Naive B cell (primary cell): ENCODE measurements around the gene DRD2. TPM values are rescaled to one million over a fixed set of nuclear protein-coding genes. Genes with fewer than 3 reads are reported as not detected.

Experiments
- ATAC-seq, 2 donors: fragments of 150-1000 bp; cut with Tn5 transposase; 2 replicates each; pipeline ENCODE4 v1.10.0; 2021; ENCODE audit warnings: low read depth in 2 of 2, mild to moderate bottlenecking in 2 of 2, moderate library complexity in 2 of 2
- DNase-seq: peaks from one replicate; pipeline ENCODE4 v3.0.0; 2022
- H3K27ac Mint-ChIP-seq, 6 donors: one replicate each; pipeline ENCODE4 v1.8.0; 2020 to 2022; ENCODE audit warnings: mild to moderate bottlenecking in 6 of 6, mixed read lengths in 6 of 6, moderate library complexity in 5 of 6, inconsistent platforms in 2 of 6
- H3K27me3 Mint-ChIP-seq, 3 donors: one replicate each; pipeline ENCODE4 v1.8.0; 2021 to 2022; ENCODE audit warnings: mixed read lengths in 3 of 3, mild to moderate bottlenecking in 1 of 3
- H3K36me3 Mint-ChIP-seq, 2 donors: one replicate each; pipeline ENCODE4 v1.8.0; 2020 to 2022; ENCODE audit warnings: mixed read lengths in 2 of 2, inconsistent platforms in 1 of 2, mild to moderate bottlenecking in 1 of 2
- H3K4me1 Mint-ChIP-seq, 3 donors: one replicate each; pipeline ENCODE4 v1.8.0; 2020 to 2022; ENCODE audit warnings: mixed read lengths in 3 of 3, inconsistent platforms in 1 of 3, mild to moderate bottlenecking in 1 of 3, moderate library complexity in 1 of 3
- H3K4me3 Mint-ChIP-seq, 8 donors: one replicate each; pipeline ENCODE4 v1.8.0; 2020 to 2022; ENCODE audit warnings: mild to moderate bottlenecking in 8 of 8, mixed read lengths in 8 of 8, moderate library complexity in 8 of 8, inconsistent platforms in 2 of 8
- H3K9me3 Mint-ChIP-seq, 7 donors: one replicate each; pipeline ENCODE4 v1.8.0; 2020 to 2022; ENCODE audit warnings: mixed read lengths in 7 of 7, mild to moderate bottlenecking in 5 of 7, inconsistent platforms in 2 of 7, moderate library complexity in 1 of 7
- polyA plus RNA-seq, 6 donors: library from polyadenylated mRNA; unstranded; fragments of 300-500 nt; fragmentation: Illumina TruSeq; gene quantifications; one replicate each; pipeline ENCODE4 v1.2.3, GENCODE V29; 2021; ENCODE audit warnings: low read depth in 6 of 6

The DRD2 gene
- polyA plus RNA-seq, 6 donors from 2014 or later = not detected

- Mint-ChIP-seq H3K27ac (no peak overlapping the region), H3K4me1 (peaks cover 8 to 11% (median 9%) of the 10 kb centered on the region in 3 donors), H3K4me3 (peak overlapping the region in 3 of 8 donors; percentile 45 to 67 (median 53)), H3K27me3 (peaks cover 75 to 82% (median 79%) of the 10 kb centered on the region in 3 donors), H3K36me3 (peaks cover 0 to 6% of the 10 kb centered on the region in 2 donors), H3K9me3 (peaks cover 0 to 6% (median 2%) of the 10 kb centered on the region in 7 donors)
- DNase-seq (no peak), ATAC-seq (no peak)
These were observed 637 bp downstream of the DRD2 start for GRCh38 chr11:113474362-113475159.

DNA sequence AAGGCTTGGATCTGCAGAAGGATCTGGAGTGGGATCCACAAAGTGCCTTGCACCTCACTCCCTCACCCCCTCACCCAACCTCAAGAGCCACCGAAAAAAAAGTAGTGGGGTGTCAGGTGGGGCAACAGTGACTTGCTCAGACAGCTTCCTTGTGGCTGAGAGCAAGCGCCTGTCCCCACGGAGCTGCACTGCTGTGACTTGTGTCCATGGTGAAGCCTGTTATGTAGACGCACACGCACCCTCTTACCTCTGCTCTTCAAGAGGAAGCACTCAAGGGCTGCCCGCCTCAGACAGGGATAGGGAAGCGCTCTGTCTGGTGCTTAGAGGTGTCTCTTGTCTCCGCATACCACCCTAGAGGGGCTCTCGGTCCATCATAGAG, 1.2 kb downstream of the DRD2 start:
- peaks cover 8 to 11% (median 9%) of the 10 kb centered on the region in 3 donors for H3K4me1 Mint-ChIP-seq
- no peak for ATAC-seq
- H3K27me3 Mint-ChIP-seq = peaks cover 72 to 82% (median 77%) of the 10 kb centered on the region in 3 donors
- peaks cover 0 to 6% of the 10 kb centered on the region in 2 donors for H3K36me3 Mint-ChIP-seq
- no peak for DNase-seq
- peak overlapping the region in 3 of 8 donors; percentile 45 to 67 (median 53) for H3K4me3 Mint-ChIP-seq
- H3K9me3 Mint-ChIP-seq = peaks cover 0 to 6% (median 4%) of the 10 kb centered on the region in 7 donors
- H3K27ac Mint-ChIP-seq = no peak overlapping the region

- no peak for ATAC-seq
- H3K36me3 Mint-ChIP-seq = peaks cover 0 to 6% of the 10 kb centered on the region in 2 donors
- peaks cover 8 to 11% (median 9%) of the 10 kb centered on the region in 3 donors for H3K4me1 Mint-ChIP-seq
- peaks cover 0 to 5% (median 4%) of the 10 kb centered on the region in 7 donors for H3K9me3 Mint-ChIP-seq
- no peak overlapping the region for H3K4me3 Mint-ChIP-seq
- peaks cover 58 to 69% (median 65%) of the 10 kb centered on the region in 3 donors for H3K27me3 Mint-ChIP-seq
- no peak for DNase-seq
- no peak overlapping the region for H3K27ac Mint-ChIP-seq
These were observed 2.7 kb downstream of the DRD2 start for GRCh38 chr11:113472471-113472870.

DNA sequence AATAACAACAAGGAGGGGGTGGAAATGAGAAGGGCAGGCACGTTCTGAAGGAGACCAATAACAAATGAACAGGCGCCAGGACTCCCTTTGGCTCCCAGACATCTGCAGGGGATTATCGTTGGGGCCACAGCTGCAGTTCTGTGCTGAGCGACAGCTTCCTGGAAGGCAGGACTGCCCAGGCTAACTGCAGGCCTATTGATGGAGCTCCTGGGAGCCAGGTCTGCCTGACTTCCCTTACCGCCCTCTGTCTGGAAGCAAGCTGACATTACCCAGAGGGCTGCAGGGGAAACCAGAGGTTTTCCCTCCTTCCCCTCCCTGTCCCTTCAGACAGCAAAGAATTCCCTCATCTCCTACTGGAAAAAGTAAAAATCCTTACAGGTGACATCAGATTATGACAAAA, 5.0 kb downstream of the DRD2 start:
- Mint-ChIP-seq H3K4me3 (no peak overlapping the region), H3K4me1 (peaks cover 0 to 4% (median 0%) of the 10 kb centered on the region in 3 donors), H3K27me3 (peaks cover 44 to 53% (median 47%) of the 10 kb centered on the region in 3 donors), H3K27ac (no peak overlapping the region), H3K9me3 (peaks cover 0 to 5% (median 0%) of the 10 kb centered on the region in 7 donors), H3K36me3 (no peaks in the 10 kb centered on the region)
- no peak for DNase-seq
- ATAC-seq = no peak

- Mint-ChIP-seq H3K27ac (no peak overlapping the region), H3K4me1 (no peaks in the 10 kb centered on the region)
- no peak for DNase-seq
These were observed 6.4 kb downstream of the DRD2 start for GRCh38 chr11:113468726-113469345.

DNA sequence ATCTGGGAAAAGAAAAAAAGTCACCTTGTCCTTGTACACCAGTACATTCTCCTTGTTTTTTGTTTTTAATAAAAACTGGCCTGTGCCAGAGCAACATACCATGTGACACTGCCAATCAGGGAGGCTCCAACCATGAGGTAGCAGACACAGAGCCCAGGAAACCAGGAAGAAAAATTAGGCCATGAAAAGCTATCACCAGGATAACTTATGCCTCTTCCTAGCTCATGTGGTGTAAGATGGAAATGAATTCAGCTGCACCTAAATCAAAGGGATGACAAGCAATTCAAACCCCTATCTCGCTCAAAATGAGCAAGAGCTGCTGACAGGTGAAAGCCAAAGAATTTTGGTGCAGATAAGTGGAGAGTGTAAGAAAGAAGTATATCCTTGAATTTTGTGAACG, 7.7 kb downstream of the DRD2 start:
- H3K9me3 Mint-ChIP-seq = peaks cover 0 to 4% (median 0%) of the 10 kb centered on the region in 7 donors
- no peak for DNase-seq
- ATAC-seq = no peak
- no peaks in the 10 kb centered on the region for H3K4me1 Mint-ChIP-seq
- no peaks in the 10 kb centered on the region for H3K36me3 Mint-ChIP-seq
- H3K27me3 Mint-ChIP-seq = peaks cover 42 to 49% (median 45%) of the 10 kb centered on the region in 3 donors
- no peak overlapping the region for H3K4me3 Mint-ChIP-seq
- H3K27ac Mint-ChIP-seq = no peak overlapping the region

More at GRCh38 chr11:113468726-113469345, 6.4 kb downstream of the DRD2 start:
- ATAC-seq = no peak
- Mint-ChIP-seq H3K9me3 (peaks cover 0 to 5% (median 0%) of the 10 kb centered on the region in 7 donors), H3K4me3 (no peak overlapping the region), H3K36me3 (no peaks in the 10 kb centered on the region), H3K27me3 (peaks cover 49 to 56% (median 55%) of the 10 kb centered on the region in 3 donors)

DNA sequence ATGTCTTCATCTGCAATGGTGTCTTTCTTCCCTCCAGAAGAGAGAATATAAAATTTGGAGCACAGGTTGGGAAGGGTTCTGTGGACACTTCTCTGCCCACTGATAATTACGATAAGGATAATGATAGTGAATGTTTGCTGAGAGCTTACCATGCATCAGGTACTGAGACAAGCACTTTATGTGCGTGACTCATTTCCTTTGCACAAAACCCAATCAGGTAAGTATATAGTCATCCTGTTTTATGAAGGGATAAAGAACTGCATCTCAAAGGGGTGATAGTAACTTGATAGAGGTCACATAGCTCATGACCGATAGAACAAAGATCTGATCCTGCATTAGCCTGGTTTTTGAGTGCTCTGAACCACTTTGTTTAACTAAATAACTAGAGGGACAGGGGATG, 9.4 kb downstream of the DRD2 start:
- no peak overlapping the region for H3K4me3 Mint-ChIP-seq
- ATAC-seq (no peak), DNase-seq (no peak)
- H3K36me3 Mint-ChIP-seq = no peaks in the 10 kb centered on the region
- H3K27ac Mint-ChIP-seq = no peak overlapping the region
- H3K4me1 Mint-ChIP-seq = no peaks in the 10 kb centered on the region
- H3K27me3 Mint-ChIP-seq = peaks cover 40 to 42% (median 40%) of the 10 kb centered on the region in 3 donors
- H3K9me3 Mint-ChIP-seq = peaks cover 0 to 4% (median 0%) of the 10 kb centered on the region in 7 donors

DNA sequence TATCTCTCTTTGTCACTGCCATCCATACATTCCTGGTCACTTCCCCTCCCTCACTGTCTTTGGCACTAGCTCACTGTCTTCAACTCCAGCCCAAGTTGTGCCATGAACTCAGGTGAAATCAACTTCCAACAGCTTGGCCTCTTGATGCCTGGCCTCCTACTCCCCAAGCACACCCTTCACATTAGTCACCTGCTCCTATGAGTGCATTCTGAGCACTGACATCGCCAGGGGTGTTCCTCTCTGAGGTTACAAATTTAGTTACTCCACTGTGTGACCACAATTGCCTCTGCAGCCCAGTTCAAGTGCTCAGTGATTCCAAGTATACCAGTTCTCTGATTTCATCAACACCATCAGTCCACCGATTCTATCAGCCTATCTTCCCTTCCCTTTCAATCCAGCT, 10.8 kb downstream of the DRD2 start:
- Mint-ChIP-seq H3K4me1 (no peaks in the 10 kb centered on the region), H3K36me3 (no peaks in the 10 kb centered on the region), H3K4me3 (no peak overlapping the region), H3K27ac (no peak overlapping the region), H3K9me3 (peaks cover 0 to 3% (median 0%) of the 10 kb centered on the region in 7 donors), H3K27me3 (peaks cover 28 to 36% (median 29%) of the 10 kb centered on the region in 3 donors)
- ATAC-seq (no peak), DNase-seq (no peak)

DNA sequence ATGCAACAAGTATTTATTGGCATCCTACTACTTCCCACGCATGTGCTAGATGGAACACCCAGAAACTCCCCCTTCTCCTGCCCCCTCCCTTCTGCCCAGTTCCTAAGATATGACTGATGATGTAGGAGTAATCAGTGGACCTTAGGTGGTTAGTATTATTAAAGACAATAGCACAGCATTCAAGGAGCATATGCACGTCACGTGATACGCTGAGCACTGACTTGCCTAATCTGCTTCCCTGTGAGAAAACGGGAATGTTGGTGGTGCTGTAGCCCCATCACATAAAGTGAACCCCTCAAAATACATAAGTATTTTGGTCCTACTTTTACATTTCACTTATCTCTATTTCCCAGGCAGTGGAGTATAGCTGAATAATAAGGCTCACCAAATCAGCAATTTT, 12.4 kb downstream of the DRD2 start:
- H3K36me3 Mint-ChIP-seq = no peaks in the 10 kb centered on the region
- DNase-seq (no peak), ATAC-seq (no peak)
- H3K9me3 Mint-ChIP-seq = peaks cover 0 to 2% (median 0%) of the 10 kb centered on the region in 7 donors
- H3K27me3 Mint-ChIP-seq = peaks cover 22 to 36% (median 24%) of the 10 kb centered on the region in 3 donors
- no peak overlapping the region for H3K4me3 Mint-ChIP-seq
- no peaks in the 10 kb centered on the region for H3K4me1 Mint-ChIP-seq
- H3K27ac Mint-ChIP-seq = no peak overlapping the region

GRCh38 chr11:113461639-113462038, 13.6 kb downstream of the DRD2 start:
- DNase-seq = no peak
- Mint-ChIP-seq H3K4me3 (no peak overlapping the region), H3K9me3 (peaks cover 0 to 2% (median 0%) of the 10 kb centered on the region in 7 donors), H3K4me1 (no peaks in the 10 kb centered on the region), H3K27me3 (peaks cover 22 to 31% (median 30%) of the 10 kb centered on the region in 3 donors), H3K27ac (no peak overlapping the region), H3K36me3 (no peaks in the 10 kb centered on the region)
- ATAC-seq = no peak

DNA sequence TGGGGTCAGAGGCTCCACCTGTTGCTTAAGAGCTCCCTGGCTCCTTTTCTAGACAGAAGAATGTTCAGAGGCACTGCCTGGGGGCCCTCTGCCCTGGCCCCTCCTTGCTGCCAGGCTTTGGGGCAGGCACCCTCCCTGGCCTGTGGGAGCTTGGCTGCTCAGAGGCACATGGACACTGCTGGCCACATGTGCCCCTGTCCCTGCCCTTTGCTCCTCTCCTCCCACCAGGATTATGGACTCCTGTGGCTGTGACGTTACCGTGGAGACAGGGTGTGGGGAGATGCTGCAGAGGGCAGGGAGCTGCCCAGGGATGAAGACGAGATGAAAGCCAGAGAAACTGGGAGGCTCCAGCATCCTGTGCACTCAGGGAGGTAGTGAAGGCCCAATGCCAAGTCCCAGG, 14.7 kb downstream of the DRD2 start:
- H3K27me3 Mint-ChIP-seq = peaks cover 29 to 31% (median 30%) of the 10 kb centered on the region in 3 donors
- H3K27ac Mint-ChIP-seq = no peak overlapping the region
- no peaks in the 10 kb centered on the region for H3K4me1 Mint-ChIP-seq
- no peak for DNase-seq
- no peaks in the 10 kb centered on the region for H3K36me3 Mint-ChIP-seq
- no peak for ATAC-seq
- H3K4me3 Mint-ChIP-seq = no peak overlapping the region
- peaks cover 0 to 2% (median 0%) of the 10 kb centered on the region in 7 donors for H3K9me3 Mint-ChIP-seq

- H3K9me3 Mint-ChIP-seq = no peaks in the 10 kb centered on the region
- H3K36me3 Mint-ChIP-seq = no peaks in the 10 kb centered on the region
- H3K4me1 Mint-ChIP-seq = no peaks in the 10 kb centered on the region
- DNase-seq (no peak), ATAC-seq (no peak)
- peaks cover 15 to 18% (median 17%) of the 10 kb centered on the region in 3 donors for H3K27me3 Mint-ChIP-seq
- no peak overlapping the region for H3K4me3 Mint-ChIP-seq
- H3K27ac Mint-ChIP-seq = no peak overlapping the region
These were observed 17.0 kb downstream of the DRD2 start for GRCh38 chr11:113458189-113458588.

- Mint-ChIP-seq H3K9me3 (no peaks in the 10 kb centered on the region), H3K4me3 (no peak overlapping the region), H3K27ac (peak overlapping the region in 1 of 6 donors; percentile 11), H3K4me1 (no peaks in the 10 kb centered on the region), H3K36me3 (no peaks in the 10 kb centered on the region), H3K27me3 (peaks cover 15 to 21% (median 17%) of the 10 kb centered on the region in 3 donors)
- DNase-seq (no peak), ATAC-seq (no peak)
These were observed 17.4 kb downstream of the DRD2 start for GRCh38 chr11:113457784-113458183.

- peaks cover 9 to 15% (median 10%) of the 10 kb centered on the region in 3 donors for H3K27me3 Mint-ChIP-seq
- no peak for DNase-seq
- no peaks in the 10 kb centered on the region for H3K4me1 Mint-ChIP-seq
- ATAC-seq = no peak
- H3K4me3 Mint-ChIP-seq = no peak overlapping the region
- H3K27ac Mint-ChIP-seq = no peak overlapping the region
- no peaks in the 10 kb centered on the region for H3K9me3 Mint-ChIP-seq
- no peaks in the 10 kb centered on the region for H3K36me3 Mint-ChIP-seq
These were observed 20.7 kb downstream of the DRD2 start for GRCh38 chr11:113454455-113454854.
